Kidney epithelial cell (primary cell): ENCODE data around the gene ATOH7. TPM values are rescaled to one million over a fixed set of nuclear protein-coding genes. Genes with fewer than 3 reads are reported as not detected.

ENCODE experiments used
- DNase-seq: peaks from one replicate; pipeline ENCODE4 v3.0.0-alpha.2; 2010; ENCODE audit warnings: low read depth
- H3K27me3 ChIP-seq: 2 replicates; pipeline ENCODE4 v1.6.0; 2011; ENCODE audit warnings: low read length; ENCODE audit not compliant: control insufficient read depth, insufficient read depth
- H3K36me3 ChIP-seq: 2 replicates; pipeline ENCODE4 v1.5.1; 2011; ENCODE audit warnings: low read length; ENCODE audit not compliant: control insufficient read depth, insufficient read depth
- H3K4me3 ChIP-seq: 2 replicates; pipeline ENCODE4 v1.5.1; 2011; ENCODE audit warnings: low read depth, mild to moderate bottlenecking, control low read depth, low read length
- total RNA-seq: library from RNA; depleted of rRNA; stranded (reverse); fragments of >200 nt; gene quantifications from 2 replicates; pipeline ENCODE4 v1.2.3, GENCODE V29; 2015
- TF ChIP-seq, protein P1 (sequence below): IDR thresholded peaks from 2 replicates; pipeline ENCODE4 v1.5.1; 2011; ENCODE audit warnings: mild to moderate bottlenecking, moderate library complexity, low read length, control low read depth, inconsistent platforms; ENCODE audit not compliant: insufficient read depth, poor library complexity, severe bottlenecking

Gene ATOH7
- total RNA-seq, 1 donor from 2014 or later, result not detected

DNA sequence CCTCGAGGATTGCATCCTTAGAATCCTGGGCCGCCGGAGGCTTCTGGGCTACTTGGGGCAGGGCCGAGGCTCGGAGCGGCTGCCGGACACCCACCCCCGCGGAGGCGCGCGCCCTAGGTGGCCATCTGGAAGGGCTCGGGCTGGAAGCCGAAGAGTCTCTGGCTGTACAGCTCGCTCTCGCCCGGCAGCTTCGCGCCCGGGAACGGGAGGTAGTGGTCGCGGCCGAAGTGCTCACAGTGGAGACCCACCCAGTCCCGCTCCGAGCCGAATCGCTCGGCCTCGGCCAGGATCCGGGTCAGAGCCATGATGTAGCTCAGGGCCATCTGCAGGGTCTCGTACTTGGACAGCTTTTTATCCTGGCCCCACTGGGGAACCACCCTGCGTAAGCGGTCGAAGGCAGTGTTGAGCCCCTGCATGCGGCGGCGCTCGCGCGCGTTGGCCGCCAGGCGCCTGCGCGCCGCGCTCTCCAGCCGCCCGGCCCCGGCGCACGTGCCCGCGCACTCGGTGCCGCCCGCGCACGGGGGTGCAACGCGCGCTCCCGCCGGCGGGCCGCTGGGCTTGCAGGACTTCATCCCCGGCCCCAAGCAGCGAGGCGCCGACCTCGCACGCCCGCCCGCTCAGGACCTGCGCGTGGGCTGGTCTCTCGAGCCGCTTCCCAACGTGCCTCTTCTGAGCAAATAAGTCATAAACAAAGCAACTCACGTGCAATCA is 652 bp downstream of the ATOH7 start:
- H3K36me3 ChIP-seq, result no peaks in the 10 kb centered on the region
- H3K4me3 ChIP-seq, result peak overlapping the region; percentile 63
- TF ChIP-seq, protein P1, sequence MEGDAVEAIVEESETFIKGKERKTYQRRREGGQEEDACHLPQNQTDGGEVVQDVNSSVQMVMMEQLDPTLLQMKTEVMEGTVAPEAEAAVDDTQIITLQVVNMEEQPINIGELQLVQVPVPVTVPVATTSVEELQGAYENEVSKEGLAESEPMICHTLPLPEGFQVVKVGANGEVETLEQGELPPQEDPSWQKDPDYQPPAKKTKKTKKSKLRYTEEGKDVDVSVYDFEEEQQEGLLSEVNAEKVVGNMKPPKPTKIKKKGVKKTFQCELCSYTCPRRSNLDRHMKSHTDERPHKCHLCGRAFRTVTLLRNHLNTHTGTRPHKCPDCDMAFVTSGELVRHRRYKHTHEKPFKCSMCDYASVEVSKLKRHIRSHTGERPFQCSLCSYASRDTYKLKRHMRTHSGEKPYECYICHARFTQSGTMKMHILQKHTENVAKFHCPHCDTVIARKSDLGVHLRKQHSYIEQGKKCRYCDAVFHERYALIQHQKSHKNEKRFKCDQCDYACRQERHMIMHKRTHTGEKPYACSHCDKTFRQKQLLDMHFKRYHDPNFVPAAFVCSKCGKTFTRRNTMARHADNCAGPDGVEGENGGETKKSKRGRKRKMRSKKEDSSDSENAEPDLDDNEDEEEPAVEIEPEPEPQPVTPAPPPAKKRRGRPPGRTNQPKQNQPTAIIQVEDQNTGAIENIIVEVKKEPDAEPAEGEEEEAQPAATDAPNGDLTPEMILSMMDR, result no peak
- DNase-seq, result no peak
- peaks cover 2% of the 10 kb centered on the region for H3K27me3 ChIP-seq

DNA sequence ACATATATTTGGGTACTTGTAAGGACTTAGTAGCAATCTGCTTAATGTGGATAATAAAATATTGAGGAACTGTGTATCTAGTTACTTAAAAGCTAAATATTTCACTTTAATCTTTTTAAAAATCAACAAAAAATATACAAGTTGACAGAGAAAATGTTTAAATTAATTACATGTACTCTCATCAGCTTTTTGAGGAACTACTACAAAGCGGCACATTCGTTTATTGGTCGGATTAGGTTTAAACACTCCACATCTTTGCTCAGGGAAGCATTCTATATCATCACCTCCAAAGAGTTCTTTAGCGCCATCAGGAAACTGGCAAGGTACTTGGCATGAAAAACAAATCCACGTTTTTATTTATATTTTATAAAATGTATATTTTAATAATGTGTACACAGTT is 1.6 kb downstream of the ATOH7 start:
- Histone ChIP-seq H3K27me3 (peaks cover 2% of the 10 kb centered on the region), H3K36me3 (no peaks in the 10 kb centered on the region), H3K4me3 (no peak overlapping the region)
- DNase-seq, result no peak
- TF ChIP-seq, protein P1, result no peak

DNA sequence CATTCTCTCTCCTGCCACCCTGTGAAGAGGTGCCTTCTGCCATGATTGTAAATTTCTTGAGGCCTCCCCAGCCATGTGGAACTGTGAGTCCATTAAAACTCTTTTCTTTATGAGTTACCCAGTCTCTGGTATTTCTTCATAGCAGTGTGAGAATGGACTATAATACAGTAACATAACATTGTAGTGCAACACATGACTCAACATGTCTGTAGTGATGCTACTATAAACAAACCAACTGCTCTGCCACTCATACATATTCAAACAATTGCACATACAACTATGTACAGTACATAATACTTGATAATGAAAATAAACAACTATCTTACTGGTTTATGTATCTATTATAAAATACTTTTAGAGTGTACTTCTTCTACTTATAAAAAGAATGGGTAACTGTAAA is 7.1 kb downstream of the ATOH7 start:
- DNase-seq, result no peak
- H3K4me3 ChIP-seq, result no peak overlapping the region
- H3K27me3 ChIP-seq, result no peaks in the 10 kb centered on the region
- H3K36me3 ChIP-seq, result no peaks in the 10 kb centered on the region
- TF ChIP-seq, protein P1, result no peak

DNA sequence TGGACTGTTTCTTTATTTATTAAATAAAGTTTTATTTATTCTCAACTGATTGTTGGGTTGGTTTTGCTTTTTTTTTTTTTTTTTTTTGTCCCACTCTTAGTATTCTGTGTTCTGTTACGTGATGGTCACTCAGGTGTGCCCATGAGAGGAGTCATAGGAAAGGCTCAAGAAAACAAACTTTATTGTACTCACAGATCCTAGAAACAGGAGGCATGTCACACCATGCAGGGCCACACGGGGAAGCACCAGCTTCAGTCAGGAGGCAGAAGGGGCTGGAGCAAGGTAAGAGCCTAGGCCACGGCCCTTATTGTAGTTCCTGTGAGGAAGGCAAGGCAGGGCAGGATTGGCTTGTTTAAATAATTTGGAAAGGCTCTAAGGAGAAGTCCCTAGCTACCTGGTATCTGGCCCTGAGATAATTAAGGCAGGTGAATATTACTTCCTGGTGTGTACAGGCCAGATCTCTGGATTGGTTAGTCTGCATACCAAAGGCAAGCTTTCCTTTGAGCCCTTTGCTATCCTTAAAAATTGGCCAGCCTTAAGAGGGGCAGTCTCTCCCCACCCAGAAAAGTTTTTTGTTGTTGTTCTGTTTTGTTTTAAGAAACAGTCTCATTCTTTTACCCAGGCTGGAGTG is 8.3 kb downstream of the ATOH7 start:
- TF ChIP-seq, protein P1, result peak; percentile 5
- no peak overlapping the region for H3K4me3 ChIP-seq
- no peaks in the 10 kb centered on the region for H3K27me3 ChIP-seq
- DNase-seq, result no peak
- H3K36me3 ChIP-seq, result no peaks in the 10 kb centered on the region

DNA sequence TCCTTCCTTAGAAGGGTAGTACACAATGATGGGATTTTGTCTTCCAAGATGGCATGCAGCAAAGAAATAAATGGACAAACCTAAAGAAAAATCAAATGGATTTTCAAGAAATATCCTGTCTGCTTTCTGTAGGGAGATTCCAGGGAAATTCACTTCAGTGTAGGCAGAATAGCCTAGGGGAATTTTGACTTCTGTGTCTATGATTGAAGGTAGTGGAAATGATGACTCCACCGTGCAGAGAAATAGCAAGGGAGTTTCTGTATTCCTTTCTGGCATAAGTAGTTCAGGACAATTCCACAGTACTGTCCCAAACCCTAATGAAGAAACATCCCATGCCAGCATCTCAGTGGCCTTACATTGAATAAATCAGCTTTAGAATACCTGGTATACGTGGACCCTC is 9.5 kb downstream of the ATOH7 start:
- DNase-seq, result no peak
- TF ChIP-seq, protein P1, result no peak

More for the DNA sequence above, 9.5 kb downstream of the ATOH7 start:
- Histone ChIP-seq H3K36me3 (no peaks in the 10 kb centered on the region), H3K4me3 (no peak overlapping the region), H3K27me3 (no peaks in the 10 kb centered on the region)
